HepG2 (cell line): ENCODE data around the gene RHBDL3. TPM values are rescaled to one million over a fixed set of nuclear protein-coding genes. Genes with fewer than 3 reads are reported as not detected.
A peak's percentile ranks its signal among the peaks of the same experiment; 100 is the strongest.

Source experiments
- ATAC-seq: fragments of 200-7000 bp; cut with Tn5 transposase; 3 replicates; pipeline ENCODE4 v1.9.1; 2020; ENCODE audit warnings: mild to moderate bottlenecking, moderate library complexity
- BruUV-seq: library from RNA; stranded (reverse); fragments of 400-500 nt; replicated peaks from 2 replicates; lab custom pipeline; 2021; lab: Mats Ljungman, UMichigan
- CTCF ChIA-PET: fragments of 300-600 bp; formaldehyde crosslinking; extraction: SDS; loops from one replicate; lab custom pipeline; 2021; ENCODE audit warnings: low total read pairs, inconsistent platforms, low intra/inter-chr PET ratio; lab: Yijun Ruan, JAX
- POLR2A ChIA-PET: fragments of 350-600 bp; sonication (Branson Sonifier 250); formaldehyde crosslinking; loops from one replicate; lab custom pipeline; 2020; ENCODE audit warnings: antibody characterized with exemption, inconsistent platforms; lab: Yijun Ruan, JAX
- DNase-seq: peaks from one replicate; pipeline ENCODE4 v3.0.0-alpha.2; 2015; ENCODE audit warnings: low spot score
- FAIRE-seq: peaks from 3 replicates; lab custom pipeline; 2011; peaks lifted over from hg19 to GRCh38; lab: Jason Lieb, UNC
- H2AFZ ChIP-seq: one replicate; pipeline ENCODE4 v1.6.1; 2011; ENCODE audit warnings: low read length, inconsistent platforms
- H3K27ac ChIP-seq: fragments of 300-600 bp; 3 replicates; pipeline ENCODE4 v1.8.0; 2011; ENCODE audit warnings: mixed run types, mild to moderate bottlenecking, mixed read lengths, low read length, inconsistent platforms; ENCODE audit not compliant: insufficient read depth; ENCODE audit errors: extremely low read length
- H3K27me3 ChIP-seq, 2 experiments: fragments of 200-600 bp in 1 of 2; 2 replicates in 1 of 2; 3 replicates in 1 of 2; pipeline versions ENCODE4 v1.6.0 to v1.8.0; 2011; ENCODE audit warnings: low read length in 2 of 2, mild to moderate bottlenecking in 2 of 2, moderate library complexity in 2 of 2, inconsistent platforms in 1 of 2; ENCODE audit not compliant: insufficient read depth in 2 of 2, control insufficient read depth in 1 of 2
- H3K36me3 ChIP-seq, 2 experiments: fragments of 200-600 bp in 1 of 2; replicated peaks in 1 of 2; 2 replicates in 1 of 2; 3 replicates in 1 of 2; pipeline versions ENCODE4 v1.5.1 to v1.8.0; 2011; ENCODE audit warnings: low read length in 2 of 2, inconsistent platforms in 1 of 2; ENCODE audit not compliant: insufficient read depth in 2 of 2, control insufficient read depth in 1 of 2
- H3K4me1 ChIP-seq: 2 replicates; pipeline ENCODE4 v1.5.1; 2012; ENCODE audit warnings: low read length, inconsistent platforms; ENCODE audit not compliant: insufficient read depth
- H3K4me2 ChIP-seq: 2 replicates; pipeline ENCODE4 v1.6.0; 2011; ENCODE audit warnings: low read depth, low read length, inconsistent platforms
- H3K4me3 ChIP-seq, 3 experiments: fragments of 200-600 bp in 1 of 3; sonication (generic), shearing (Covaris generic) in 1 of 3; replicated peaks in 1 of 3; 2 replicates each; pipeline ENCODE4 v1.5.1; 2011 to 2016; ENCODE audit warnings: low read length in 3 of 3, inconsistent platforms in 2 of 3, low read depth in 2 of 3, mild to moderate bottlenecking in 2 of 3, control low read depth in 1 of 3, mixed read lengths in 1 of 3; ENCODE audit not compliant: insufficient read depth in 1 of 3
- H3K79me2 ChIP-seq: one replicate; pipeline ENCODE4 v1.6.1; 2011; ENCODE audit warnings: low read length, inconsistent platforms; ENCODE audit not compliant: insufficient read depth
- H3K9ac ChIP-seq: 2 replicates; pipeline ENCODE4 v1.6.0; 2011; ENCODE audit warnings: mild to moderate bottlenecking, low read depth, low read length, inconsistent platforms; ENCODE audit not compliant: insufficient read depth
- H3K9me3 ChIP-seq: 2 replicates; pipeline ENCODE4 v1.5.1; 2012; ENCODE audit warnings: mild to moderate bottlenecking, low read length
- H4K20me1 ChIP-seq: 2 replicates; pipeline ENCODE4 v1.6.0; 2011; ENCODE audit warnings: inconsistent platforms, mild to moderate bottlenecking, low read length, moderate library complexity; ENCODE audit not compliant: insufficient read depth
- ATF4 ChIP-seq, 2 experiments: fragments of 450-650 bp in 1 of 2; sonication (generic) in 1 of 2; formaldehyde crosslinking; IDR thresholded peaks; 2 replicates each; pipeline versions ENCODE4 v1.5.0 to v1.8.0; 2020 to 2022; ENCODE audit warnings: mild to moderate bottlenecking in 1 of 2, missing genetic modification reagents in 1 of 2
- BRF2 ChIP-seq: sonication (generic); formaldehyde crosslinking; IDR thresholded peaks from 2 replicates; pipeline ENCODE4 v1.8.1; 2022; ENCODE audit warnings: mild to moderate bottlenecking, missing genetic modification reagents
- CEBPG ChIP-seq: IDR thresholded peaks from 2 replicates; pipeline ENCODE4 v1.6.1; 2016
- DNMT3B ChIP-seq: conservative IDR thresholded peaks from 2 replicates; pipeline ENCODE4 v1.6.1; 2016; ENCODE audit warnings: missing biosample characterization, control low read depth
- EP300 ChIP-seq, 3 experiments: sonication (generic) in 1 of 3; formaldehyde crosslinking in 1 of 3; IDR thresholded peaks; 2 replicates each; pipeline versions ENCODE4 v1.5.1 to v1.6.1; 2011 to 2020; ENCODE audit warnings: low read depth in 2 of 3, low read length in 2 of 3, borderline replicate concordance in 1 of 3, improper control_type of control experiment in 1 of 3, mild to moderate bottlenecking in 1 of 3, missing genetic modification reagents in 1 of 3, moderate library complexity in 1 of 3
- GLI4 ChIP-seq: sonication (generic); formaldehyde crosslinking; IDR thresholded peaks from 2 replicates; pipeline ENCODE4 v1.5.1; 2020; ENCODE audit warnings: missing genetic modification reagents, mild to moderate bottlenecking, moderate library complexity, borderline replicate concordance
- NFAT5 ChIP-seq: sonication (generic); formaldehyde crosslinking; IDR thresholded peaks from 2 replicates; pipeline ENCODE4 v1.4.0; 2020; ENCODE audit warnings: missing genetic modification reagents
- RAD21 ChIP-seq: fragments of 450-650 bp; formaldehyde crosslinking; IDR thresholded peaks from 2 replicates; pipeline ENCODE4 v1.5.0; 2020; ENCODE audit warnings: mild to moderate bottlenecking
- RBM22 ChIP-seq: fragments of 200-400 bp; formaldehyde crosslinking; optimal IDR thresholded peaks from 2 replicates; pipeline ENCODE3; 2017; ENCODE audit warnings: mild to moderate bottlenecking, low read length, moderate library complexity
- STAT5B ChIP-seq: sonication (generic); formaldehyde crosslinking; IDR thresholded peaks from 2 replicates; pipeline ENCODE4 v1.4.0; 2020; ENCODE audit warnings: missing genetic modification reagents
- ZNF281 ChIP-seq: sonication (generic); formaldehyde crosslinking; IDR thresholded peaks from 2 replicates; pipeline ENCODE4 v1.4.0; 2020; ENCODE audit warnings: missing genetic modification reagents, borderline replicate concordance
- ZNF354B ChIP-seq: sonication (generic); formaldehyde crosslinking; IDR thresholded peaks from 2 replicates; pipeline ENCODE4 v1.8.0; 2022; ENCODE audit warnings: mild to moderate bottlenecking, missing genetic modification reagents
- ZNF607 ChIP-seq: sonication (generic); formaldehyde crosslinking; IDR thresholded peaks from 2 replicates; pipeline ENCODE4 v1.5.1; 2020; ENCODE audit warnings: missing genetic modification reagents, mild to moderate bottlenecking, borderline replicate concordance
- ZNF749 ChIP-seq: sonication (generic); formaldehyde crosslinking; IDR thresholded peaks from 2 replicates; pipeline ENCODE4 v1.8.0; 2022; ENCODE audit warnings: mild to moderate bottlenecking, missing genetic modification reagents, moderate library complexity, borderline replicate concordance
- WGBS: methylation state at CpG from one replicate; pipeline ENCODE4 v1.1.6; 2017; ENCODE audit warnings: low lambda C conversion rate; 5-methylcytosine and 5-hydroxymethylcytosine counted together
- in situ Hi-C: cut with HindIII; loops from 2 replicates; pipeline ENCODE4 v1.10.0; 2017; ENCODE audit warnings: low pct_unique_long_range_greater_than_20kb; ENCODE audit not compliant: extremely low pct_ligation_motif_present
- intact Hi-C: fragments of 100-400 bp; cut with micrococcal nuclease; formaldehyde crosslinking; loops from one replicate; pipeline ENCODE4 v1.10.0; 2022; ENCODE audit not compliant: unreplicated experiment
- polyA plus RNA-seq, 8 experiments: library from polyadenylated mRNA; depleted of rRNA in 3 of 8; stranded (reverse) in 7 of 8; unstranded in 1 of 8; fragments of >200 nt; fragmentation: Illumina TruSeq in 4 of 8; extraction: Trizol in 4 of 8; gene quantifications; 2 replicates each; pipeline versions ENCODE4 v1.2.1 to v1.2.3, GENCODE V29; 2011 to 2016; ENCODE audit warnings: low read depth in 4 of 8, missing spikeins in 1 of 8, mixed read lengths in 1 of 8; ENCODE audit not compliant: insufficient read depth in 1 of 8
- total RNA-seq, 5 experiments: library from RNA; depleted of rRNA; stranded (reverse); fragments of >200 nt; fragmentation: Illumina TruSeq; extraction: Trizol; gene quantifications; 2 replicates each; pipeline ENCODE4 v1.2.3, GENCODE V29; 2016; ENCODE audit warnings: low read depth in 1 of 5

RHBDL3 gene
- total and polyA plus RNA-seq, 2 of the 13 experiments (the other 11 are each of a cell fraction or from before 2014, with no cell fraction given): 0.09 TPM; not detected in 1

- ChIA-PET CTCF (no interaction called here), POLR2A (interaction anchor here (2.7 kb wide), 1 partner anchor 18 kb away, joined by 10 read pairs; the partner anchor contains the start of gene C17orf75)
- H3K27me3 ChIP-seq: no peaks in the 10 kb centered on the region; a peak in 1 of 5 replicates
- H3K79me2 ChIP-seq: no peaks in the 10 kb centered on the region
- no peaks in the 10 kb centered on the region for H4K20me1 ChIP-seq
- DNase-seq (no peak), ATAC-seq (peak; percentile 7), FAIRE-seq (no peak)
- BruUV-seq: no TSS peak
- peak overlapping the region; percentile 4 for H3K27ac ChIP-seq
- in situ Hi-C loops (loop anchor here (5.0 kb wide), 1 partner anchor 66 kb away; no protein-coding TSS in a partner anchor), intact Hi-C loops (no loop called here)
- peak overlapping the region; percentile 16 for H2AFZ ChIP-seq
- WGBS: 60% methylated on average over 3 of the region's 10 CpGs
- no peaks in the 10 kb centered on the region for H3K36me3 ChIP-seq
- H3K4me1 ChIP-seq: peaks cover 85% of the 10 kb centered on the region
- H3K4me2 ChIP-seq: peak overlapping the region; percentile 91
- H3K9ac ChIP-seq: no peak overlapping the region
- peak overlapping the region in 1 of 3 experiments; percentile 55; a peak in 1 of 6 replicates for H3K4me3 ChIP-seq
- no peaks in the 10 kb centered on the region for H3K9me3 ChIP-seq
- TF ChIP-seq RAD21: no peak
- no peak for TF ChIP-seq GLI4 (CRISPR knock-in tag)
- TF ChIP-seq EP300 (IDR thresholded peaks at IDR 0.05; ENCODE audit: low read depth in 2 of 2, low read length in 2 of 2): no peak
- no peak for TF ChIP-seq EP300 (CRISPR knock-in tag; IDR thresholded peaks at IDR 0.05; ENCODE audit: borderline replicate concordance)
- no peak for TF ChIP-seq ZNF749 (CRISPR knock-in tag)
- TF ChIP-seq ZNF354B: no peak
- TF ChIP-seq ZNF607: no peak
- no peak for TF ChIP-seq DNMT3B (CRISPR knock-in tag)
- no peak for TF ChIP-seq NFAT5 (CRISPR knock-in tag)
- TF ChIP-seq CEBPG: peak; percentile 37; the same call in 1 of the 2 replicates
- TF ChIP-seq ATF4 (CRISPR knock-in tag; IDR thresholded peaks at IDR 0.05): peak in 1 of 2 experiments; percentile 74; a peak in 1 of 4 replicates
- no peak for TF ChIP-seq RBM22
- no peak for TF ChIP-seq BRF2 (CRISPR knock-in tag)
- no peak for TF ChIP-seq ZNF281 (CRISPR knock-in tag)
- no peak for TF ChIP-seq STAT5B (CRISPR knock-in tag)
These were observed 57.4 kb downstream of the RHBDL3 start for GRCh38 chr17:32323046-32323445.
